Choroid plexus epithelial cell (primary cell): ENCODE results near the gene HOMER1.

Experiments
- DNase-seq: peaks from one replicate; pipeline ENCODE4 v3.0.0-alpha.2; 2010; ENCODE audit warnings: low read depth
- H3K4me3 ChIP-seq: 2 replicates; pipeline ENCODE4 v1.5.1; 2011; ENCODE audit warnings: low read depth, mild to moderate bottlenecking, control low read depth, low read length, moderate library complexity
- TF ChIP-seq, protein P1 (sequence below): conservative IDR thresholded peaks from 2 replicates; pipeline ENCODE4 v1.5.1; 2011; ENCODE audit warnings: low read depth, mild to moderate bottlenecking, control low read depth, inconsistent platforms, low read length, moderate library complexity

Gene HOMER1

DNA sequence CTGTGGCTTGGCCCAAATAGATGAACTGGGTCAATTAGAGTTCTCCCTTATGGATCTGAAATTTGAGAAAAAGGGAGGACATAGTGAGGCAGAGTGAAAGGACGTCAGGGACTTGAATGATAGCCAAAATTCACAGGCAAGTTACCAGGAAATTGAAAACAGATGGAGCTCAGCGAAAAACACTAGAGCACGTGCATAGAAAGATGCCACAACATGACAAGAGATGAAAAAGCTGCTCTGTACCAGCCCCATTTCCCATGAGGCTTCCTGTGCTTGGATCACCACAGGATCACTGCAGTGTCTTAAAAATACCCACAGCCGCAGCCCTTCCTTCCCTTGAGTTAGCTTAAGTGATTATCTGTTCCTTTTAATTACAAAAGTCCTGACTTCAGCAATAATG, 39.0 kb upstream of the HOMER1 start:
- peak; percentile 56 for DNase-seq
- no peak overlapping the region for H3K4me3 ChIP-seq
- TF ChIP-seq, protein P1, sequence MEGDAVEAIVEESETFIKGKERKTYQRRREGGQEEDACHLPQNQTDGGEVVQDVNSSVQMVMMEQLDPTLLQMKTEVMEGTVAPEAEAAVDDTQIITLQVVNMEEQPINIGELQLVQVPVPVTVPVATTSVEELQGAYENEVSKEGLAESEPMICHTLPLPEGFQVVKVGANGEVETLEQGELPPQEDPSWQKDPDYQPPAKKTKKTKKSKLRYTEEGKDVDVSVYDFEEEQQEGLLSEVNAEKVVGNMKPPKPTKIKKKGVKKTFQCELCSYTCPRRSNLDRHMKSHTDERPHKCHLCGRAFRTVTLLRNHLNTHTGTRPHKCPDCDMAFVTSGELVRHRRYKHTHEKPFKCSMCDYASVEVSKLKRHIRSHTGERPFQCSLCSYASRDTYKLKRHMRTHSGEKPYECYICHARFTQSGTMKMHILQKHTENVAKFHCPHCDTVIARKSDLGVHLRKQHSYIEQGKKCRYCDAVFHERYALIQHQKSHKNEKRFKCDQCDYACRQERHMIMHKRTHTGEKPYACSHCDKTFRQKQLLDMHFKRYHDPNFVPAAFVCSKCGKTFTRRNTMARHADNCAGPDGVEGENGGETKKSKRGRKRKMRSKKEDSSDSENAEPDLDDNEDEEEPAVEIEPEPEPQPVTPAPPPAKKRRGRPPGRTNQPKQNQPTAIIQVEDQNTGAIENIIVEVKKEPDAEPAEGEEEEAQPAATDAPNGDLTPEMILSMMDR: no peak

DNA sequence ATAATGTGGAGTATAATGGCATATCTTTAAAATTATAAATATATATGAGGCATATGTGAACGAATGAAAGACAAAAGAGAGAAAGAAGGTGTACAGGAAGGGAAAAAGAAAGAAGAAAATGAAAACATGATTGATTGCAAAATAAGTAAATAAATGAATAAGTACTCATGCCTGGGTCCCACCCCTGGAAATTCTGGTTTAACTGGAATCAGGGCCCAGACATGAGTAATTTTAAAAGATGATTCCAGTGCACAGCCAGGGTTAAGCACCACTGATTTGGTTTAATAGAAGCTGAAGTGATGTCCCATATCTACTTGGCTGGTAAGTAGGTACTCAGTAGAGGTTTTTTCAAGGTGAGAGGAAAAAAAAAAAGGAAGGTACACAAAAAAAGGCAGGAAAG, 34.0 kb upstream of the HOMER1 start:
- DNase-seq: no peak
- TF ChIP-seq, protein P1: no peak
- no peak overlapping the region for H3K4me3 ChIP-seq

DNA sequence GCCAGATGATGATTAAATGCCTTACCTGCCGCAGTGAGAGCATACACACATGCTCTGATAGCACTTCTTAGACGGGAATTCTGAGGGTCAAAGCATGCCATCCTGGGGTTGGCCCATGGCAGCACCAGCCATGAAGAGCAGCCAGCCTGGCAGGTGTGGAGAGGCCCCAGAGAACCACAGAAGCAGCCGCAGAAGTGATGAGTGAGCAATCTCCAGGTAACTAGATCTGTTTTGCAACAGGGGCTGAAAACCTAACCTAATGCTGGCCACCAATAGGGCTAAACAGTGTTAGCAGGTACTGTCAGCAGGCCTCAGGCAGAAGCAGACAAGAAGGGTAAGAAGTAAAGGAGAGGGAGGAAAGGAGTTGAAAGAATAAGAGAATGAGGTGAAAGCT, 33.5 kb upstream of the HOMER1 start:
- DNase-seq: no peak
- H3K4me3 ChIP-seq: no peak overlapping the region
- TF ChIP-seq, protein P1: no peak

DNA sequence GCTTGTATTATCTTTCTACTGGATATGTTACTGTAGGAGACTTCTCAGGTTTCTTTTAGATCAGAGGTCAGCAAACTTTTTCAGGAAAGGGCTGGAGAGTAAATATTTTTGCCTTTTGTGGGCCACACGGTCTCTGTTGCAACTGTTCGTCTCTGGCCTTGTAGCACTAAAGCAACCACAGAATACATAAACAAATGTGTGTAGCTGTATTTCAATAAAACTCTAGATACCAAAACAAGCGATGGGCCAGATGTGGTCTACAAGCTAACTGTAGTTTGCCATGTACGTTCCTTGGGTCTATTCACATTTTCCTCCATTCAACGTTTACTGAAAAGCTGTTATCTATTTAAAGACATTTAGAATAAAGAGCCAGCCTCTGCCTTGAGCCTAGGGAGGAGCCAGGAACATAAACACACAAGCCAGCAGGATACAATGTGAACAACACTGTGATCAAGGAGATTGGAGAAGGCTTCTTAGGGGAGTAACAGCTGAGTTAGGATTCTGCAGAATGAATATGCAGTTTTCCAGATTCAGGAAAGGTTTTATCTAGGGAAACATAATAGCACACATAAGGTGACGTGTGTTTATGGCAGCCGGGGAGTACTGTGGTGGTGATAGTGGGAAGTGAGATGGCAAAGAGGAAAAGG, 33.0 kb upstream of the HOMER1 start:
- DNase-seq: peak; percentile 89
- TF ChIP-seq, protein P1: no peak

DNA sequence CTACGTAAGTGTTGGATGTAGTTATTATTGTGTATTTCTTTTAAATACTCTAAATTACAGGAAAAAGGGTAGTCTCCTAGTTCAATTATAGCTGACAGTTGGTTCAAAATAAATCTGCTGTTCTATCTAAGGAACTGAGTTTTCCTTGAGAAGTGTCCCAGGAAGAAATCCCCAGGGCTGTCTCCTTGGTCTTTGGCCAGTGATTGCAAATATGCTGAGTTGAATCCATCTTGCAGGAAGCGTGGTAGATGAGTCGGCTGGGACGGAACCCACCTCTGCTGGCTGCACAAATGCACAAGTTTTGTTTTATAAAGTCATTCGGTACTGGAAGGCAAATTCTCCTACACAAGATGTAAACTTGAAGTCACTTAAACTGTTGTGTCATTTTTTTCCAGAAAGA, 30.2 kb upstream of the HOMER1 start:
- TF ChIP-seq, protein P1: no peak
- H3K4me3 ChIP-seq: no peak overlapping the region
- DNase-seq: no peak

More for the DNA sequence above, 33.0 kb upstream of the HOMER1 start:
- H3K4me3 ChIP-seq: no peak overlapping the region

DNA sequence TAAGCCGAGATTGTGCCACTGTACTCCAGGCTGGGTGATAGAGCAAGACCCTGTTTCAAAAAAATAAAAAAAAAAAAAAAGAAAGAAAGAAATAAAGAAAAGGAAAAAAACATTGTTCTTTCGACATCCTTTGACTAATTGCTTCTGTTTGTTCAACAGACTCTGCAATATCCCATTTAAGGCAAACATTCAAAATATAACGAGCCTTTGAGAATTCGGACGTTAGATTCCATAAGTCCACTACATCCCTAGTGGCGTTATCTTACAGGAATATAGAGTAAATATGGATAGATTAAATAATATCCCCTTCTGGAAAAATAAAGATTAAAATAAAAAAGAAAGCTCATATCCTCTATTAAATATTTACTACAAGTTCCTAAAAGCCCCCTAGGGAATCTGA, 27.0 kb upstream of the HOMER1 start:
- TF ChIP-seq, protein P1: no peak
- H3K4me3 ChIP-seq: no peak overlapping the region
- no peak for DNase-seq

DNA sequence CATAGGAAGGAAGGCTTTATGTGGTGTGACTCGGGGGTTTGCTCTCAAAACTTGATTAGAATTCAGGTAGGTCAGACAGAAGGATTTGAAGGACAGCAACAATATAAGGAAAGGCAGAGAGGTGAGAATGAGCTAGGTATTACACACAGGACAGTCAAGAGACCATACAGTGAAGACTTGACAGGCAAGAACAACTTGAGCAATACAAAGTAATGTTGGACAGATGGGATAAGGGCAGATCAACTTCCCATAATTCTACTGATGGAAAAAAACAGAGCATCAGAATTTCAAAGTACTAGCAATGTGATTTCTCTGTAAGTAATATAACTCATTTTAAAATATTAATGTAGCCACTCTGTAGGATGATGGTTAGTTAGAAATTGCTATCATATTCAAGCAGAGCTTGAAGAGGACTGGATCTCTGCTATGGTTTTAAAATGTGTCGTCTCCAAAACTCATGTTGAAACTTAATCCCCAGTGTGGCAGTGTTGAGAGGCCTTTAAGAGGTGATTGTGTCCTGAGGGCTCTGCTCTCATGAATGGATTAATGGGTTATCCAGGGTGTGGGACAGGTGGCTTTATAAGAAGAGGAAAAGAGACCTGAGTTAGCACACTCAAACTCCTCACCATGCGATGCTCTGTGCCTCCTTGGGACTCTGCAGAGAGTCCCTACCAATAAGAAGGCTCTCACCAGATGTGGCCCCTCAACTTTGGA, 22.4 kb upstream of the HOMER1 start:
- TF ChIP-seq, protein P1: no peak
- DNase-seq: no peak

More for the DNA sequence above, 22.4 kb upstream of the HOMER1 start:
- no peak overlapping the region for H3K4me3 ChIP-seq
